GM21529 (cell line): ENCODE data around the gene DHCR7.

Source experiments
- ATAC-seq: cut with Tn5 transposase; IDR thresholded peaks from one replicate; pipeline ENCODE4 v1.9.1; 2021; ENCODE audit not compliant: unreplicated experiment

Gene DHCR7

DNA sequence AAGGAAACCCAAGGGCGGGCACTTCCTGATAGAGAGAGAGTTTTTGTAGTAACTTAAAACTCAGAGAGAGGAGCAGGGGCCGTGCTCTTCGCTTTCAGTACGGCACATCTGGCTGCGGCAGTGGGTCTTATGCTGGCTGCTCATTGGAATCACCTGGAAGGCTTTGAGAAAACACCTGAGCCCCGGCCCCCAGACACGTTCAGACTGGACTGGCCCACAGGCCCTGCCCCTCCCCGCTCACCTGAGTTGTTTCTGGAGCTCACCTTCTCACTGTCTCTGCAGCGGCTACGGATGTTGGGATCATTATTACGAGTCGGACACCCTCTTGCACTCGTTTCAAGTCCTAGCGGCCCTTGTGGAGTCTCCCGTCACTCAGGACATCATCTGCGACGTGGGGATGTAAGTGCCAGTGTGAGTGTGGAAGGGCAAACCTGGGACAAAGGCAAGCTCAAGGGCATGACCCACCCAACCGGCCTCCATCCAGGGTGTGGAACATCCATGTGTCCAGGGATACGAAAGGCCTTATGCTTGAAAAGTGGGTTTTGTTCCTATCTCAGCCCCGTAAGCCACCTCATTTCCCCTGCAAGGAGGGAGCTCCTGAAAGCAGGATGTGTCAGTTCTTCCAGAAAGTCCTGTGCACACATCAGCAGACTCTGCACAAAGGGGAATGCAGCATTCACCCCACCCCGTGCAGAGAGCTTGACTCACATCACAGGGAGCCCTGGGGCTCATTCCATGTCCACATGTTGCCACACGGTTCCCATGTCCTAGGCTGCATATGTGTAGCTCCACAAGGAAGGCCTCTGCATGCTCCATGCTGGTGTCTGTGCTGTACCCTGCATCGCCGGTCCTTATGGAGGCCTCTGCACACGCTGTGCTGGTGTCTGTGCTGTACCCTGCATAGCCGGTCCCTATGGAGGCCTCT is 10.2 kb upstream of the DHCR7 start:
- no peak for ATAC-seq

DNA sequence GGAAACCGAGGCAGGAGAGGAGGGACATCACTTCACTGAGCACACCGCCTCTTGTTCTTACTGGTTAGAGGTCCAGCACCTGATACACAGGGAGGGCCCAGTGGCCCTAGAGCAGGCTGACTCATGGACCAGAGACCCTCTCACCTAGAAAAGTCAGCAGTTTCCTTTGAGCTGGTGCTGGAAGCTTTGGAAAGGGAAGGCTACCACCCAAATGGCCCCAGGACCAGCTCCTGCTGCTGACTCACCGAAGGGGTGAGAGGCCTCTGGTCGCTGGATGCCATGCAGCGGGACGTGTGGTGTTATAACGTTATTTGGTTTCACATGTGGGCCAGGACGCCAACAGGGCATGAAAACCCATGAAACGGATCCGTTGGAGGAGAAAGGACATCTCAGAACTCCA is 8.6 kb upstream of the DHCR7 start:
- no peak for ATAC-seq

- no peak for ATAC-seq
Observed at GRCh38 chr11:71456294-71456693, 8.1 kb upstream of the DHCR7 start.

DNA sequence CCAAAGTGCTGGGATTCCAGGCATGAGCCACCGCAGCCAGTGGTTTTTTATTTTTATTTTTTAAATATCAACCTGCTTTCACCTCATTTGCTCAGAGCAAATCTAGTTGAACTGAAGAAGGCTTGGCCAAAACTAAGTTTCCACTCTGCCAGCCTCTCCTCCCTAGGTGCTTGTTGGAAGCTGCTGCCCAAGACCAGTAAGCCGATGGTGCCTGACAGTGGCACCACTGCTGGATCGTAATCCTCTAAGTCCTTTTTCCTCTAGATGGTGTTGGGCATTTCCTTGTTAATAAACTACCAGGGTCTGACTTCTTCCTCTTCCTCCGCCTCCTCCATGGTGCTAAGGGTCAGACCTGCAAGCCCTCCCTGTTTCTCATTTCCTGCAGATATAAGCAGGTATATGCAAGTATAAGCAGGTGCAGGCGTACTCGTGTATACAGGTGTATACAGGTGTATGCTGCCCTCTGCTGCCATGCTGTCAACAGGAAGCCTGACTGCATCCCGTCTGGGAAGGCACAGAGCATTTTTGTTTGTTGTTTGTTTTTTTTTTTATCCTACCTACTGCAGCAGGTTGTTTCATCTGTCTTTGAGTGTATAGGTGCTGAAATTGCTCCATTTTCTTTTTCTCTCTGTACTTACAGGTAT is 6.4 kb upstream of the DHCR7 start:
- no peak for ATAC-seq

DNA sequence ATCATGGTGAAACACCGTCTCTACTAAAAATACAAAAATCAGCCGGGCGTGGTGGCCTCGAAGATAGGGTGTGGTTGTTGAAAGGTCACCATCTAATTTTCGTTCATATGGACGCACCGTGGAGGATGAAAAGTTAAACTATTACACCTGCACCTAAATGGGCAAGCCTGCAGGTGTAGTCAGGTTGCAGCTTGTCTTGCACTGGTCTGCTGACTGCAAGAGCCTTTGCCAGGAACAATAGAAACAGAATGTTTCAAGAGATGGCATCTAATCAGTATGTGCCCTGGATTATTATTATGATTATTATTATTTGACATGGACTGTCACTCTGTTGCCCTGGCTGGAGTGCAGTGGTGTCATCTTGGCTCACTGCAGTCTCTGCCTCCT is 5.7 kb upstream of the DHCR7 start:
- no peak for ATAC-seq

DNA sequence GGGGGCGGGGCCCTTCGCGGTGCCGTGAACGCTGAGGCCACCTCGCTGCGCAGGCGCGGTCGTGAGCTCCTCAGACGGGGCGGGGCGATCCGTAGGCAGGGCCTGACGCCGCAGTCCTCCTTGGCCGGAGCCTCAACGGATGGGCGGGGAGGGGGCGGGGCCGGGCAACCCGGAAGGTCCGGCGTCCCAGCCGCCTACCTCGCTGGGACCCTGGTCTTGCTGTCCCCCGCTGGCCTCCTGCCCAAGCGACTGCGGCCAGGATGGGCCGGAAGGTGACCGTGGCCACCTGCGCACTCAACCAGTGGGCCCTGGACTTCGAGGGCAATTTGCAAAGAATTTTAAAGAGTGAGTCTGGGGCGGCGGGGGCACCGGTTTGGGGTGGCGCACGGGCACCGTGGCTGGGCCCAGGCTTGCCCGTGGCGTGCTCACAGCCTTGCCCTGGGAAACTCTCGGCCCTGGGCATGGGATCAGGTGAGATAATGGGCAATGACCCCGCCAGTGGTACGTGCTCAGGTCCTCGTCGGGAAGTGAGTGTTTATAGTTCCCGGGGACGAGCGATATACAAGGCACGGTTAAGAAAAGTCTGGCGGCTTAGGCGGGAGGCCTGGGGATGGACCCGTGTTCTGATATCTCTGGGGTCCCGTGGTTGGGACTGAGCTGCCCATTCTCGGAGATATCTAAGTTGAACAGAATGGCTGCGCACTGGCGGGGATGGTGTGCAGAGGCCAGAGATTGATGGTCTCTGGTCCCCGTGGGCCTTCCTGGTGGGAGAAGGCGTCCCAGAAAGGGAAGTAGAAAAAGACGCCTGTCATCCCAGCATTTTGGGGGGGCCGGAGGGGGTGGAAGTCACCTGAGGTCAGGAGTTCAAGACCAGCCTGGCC is 5.1 kb upstream of the DHCR7 start, which contains the start of gene NADSYN1:
Gene NADSYN1, plus strand, starts transcription at position 167 of the 881 bp plus-strand sequence. Its CDS starts 94 bp downstream, at position 261.
- peak; percentile 48 for ATAC-seq

- no peak for ATAC-seq
Observed at GRCh38 chr11:71452199-71453036, 4.2 kb upstream of the DHCR7 start.

DNA sequence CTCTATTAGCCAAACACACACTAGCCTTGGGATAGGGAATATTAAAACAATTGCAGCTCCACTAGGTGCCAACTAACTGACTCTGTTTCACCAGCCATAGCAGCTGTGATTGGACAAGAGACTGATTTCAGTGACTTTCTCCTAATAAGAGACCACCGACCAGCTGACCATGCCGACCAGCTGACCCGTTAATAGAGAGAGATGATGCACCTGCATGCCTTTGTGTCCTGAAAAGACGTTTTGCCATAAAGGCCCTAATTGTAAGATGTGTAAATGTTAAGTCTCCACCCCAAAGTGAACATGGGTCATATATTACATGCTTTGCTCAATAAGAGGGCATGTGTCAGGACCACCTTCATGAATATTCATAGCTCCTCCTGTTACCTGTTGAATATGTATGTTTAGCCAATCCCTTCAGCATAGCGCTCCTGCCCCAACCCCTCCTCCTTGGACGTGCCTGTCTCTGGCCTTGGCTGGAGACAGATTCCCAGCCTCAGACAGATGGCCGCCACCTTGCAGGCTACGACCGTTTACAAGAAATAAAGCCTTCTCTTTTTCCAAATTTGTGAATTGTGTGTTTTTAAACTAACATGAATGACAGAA is 3.5 kb upstream of the DHCR7 start:
- ATAC-seq = no peak

GRCh38 chr11:71450939-71451338 is 2.7 kb upstream of the DHCR7 start:
- no peak for ATAC-seq

- ATAC-seq = no peak
Observed at GRCh38 chr11:71450507-71450906, 2.3 kb upstream of the DHCR7 start.

DNA sequence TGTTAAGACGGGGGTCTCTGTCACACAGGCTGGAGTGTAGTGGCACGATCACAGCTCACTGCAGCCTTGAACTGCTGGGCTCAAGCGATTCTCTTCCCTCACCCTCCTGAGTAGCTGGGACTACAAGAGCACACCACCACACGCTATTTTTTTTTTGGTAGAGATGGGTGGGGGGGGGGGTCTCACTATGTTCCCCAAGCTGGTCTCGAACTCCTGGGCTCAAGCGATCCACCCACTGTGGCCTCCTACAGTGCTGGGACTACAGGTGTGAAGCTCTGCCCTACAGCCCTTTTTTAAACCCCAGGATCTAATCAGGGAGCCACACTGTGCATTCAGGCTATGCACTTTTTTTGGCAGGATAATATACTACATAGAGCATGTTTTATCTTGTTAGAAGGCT is 1.4 kb upstream of the DHCR7 start:
- no peak for ATAC-seq

DNA sequence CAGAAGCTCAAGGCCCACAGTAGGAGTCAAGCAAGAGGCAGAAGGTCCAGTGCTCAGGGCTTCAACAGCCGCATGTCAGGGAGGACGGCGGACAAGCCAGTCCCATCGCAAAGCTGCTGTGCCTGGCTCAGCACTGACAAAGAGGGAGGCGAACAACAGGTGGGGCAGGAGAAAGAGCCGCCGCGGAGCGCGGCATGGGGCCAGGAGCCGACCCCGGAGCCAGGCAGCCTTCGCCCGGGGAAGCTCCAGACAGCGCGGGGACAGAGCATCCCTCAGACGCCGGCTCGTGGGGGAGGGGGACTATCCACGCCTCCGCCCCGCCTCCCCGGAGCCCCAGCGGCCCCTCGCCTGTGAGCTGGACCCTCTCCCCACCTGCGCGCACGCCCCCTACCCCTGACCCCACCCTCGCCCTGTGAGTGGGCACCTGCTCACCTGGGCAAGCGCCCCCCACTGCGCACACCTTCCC is 369 bp downstream of the DHCR7 start:
- no peak for ATAC-seq

GRCh38 chr11:71446942-71447688 is 1.1 kb downstream of the DHCR7 start:
- no peak for ATAC-seq

DNA sequence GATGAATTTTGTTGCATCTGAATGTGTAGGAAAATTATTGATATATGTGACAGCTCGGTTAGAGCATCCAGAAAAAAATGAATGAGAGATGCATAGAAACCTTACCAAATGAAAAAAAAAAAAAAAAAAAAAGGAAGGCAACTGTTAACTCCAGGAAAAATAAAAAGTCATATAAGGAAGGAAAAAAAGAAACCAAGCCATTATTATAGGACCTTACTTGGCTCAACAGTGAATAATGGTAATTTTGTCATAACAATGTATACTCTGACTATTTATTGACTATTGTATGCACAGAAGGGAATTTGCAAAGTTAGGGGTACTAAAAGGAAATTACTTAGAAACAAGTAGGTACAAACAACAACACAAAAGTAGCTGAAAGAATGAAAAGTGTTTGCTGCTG is 2.0 kb downstream of the DHCR7 start:
- no peak for ATAC-seq

DNA sequence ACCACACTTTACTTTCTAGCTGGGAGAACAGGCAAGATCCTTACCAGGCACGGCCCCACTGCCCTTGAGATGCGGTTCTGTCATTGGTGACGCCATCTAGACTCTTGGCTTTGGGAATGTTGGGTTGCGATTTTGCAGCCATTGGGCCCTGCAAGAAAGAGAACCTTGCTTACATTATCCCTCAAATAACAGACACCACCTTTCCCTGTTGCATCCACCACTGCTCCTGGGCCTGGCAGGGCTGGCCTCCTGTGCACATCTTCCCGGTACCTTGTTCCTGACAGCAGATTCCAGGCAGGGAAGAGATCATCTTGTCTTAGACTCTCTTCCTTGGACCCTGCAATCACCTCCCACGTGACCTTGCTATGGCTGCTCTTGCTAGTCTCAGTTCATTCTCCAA is 3.4 kb downstream of the DHCR7 start:
- ATAC-seq = no peak

GRCh38 chr11:71443736-71444445 is 4.3 kb downstream of the DHCR7 start:
- ATAC-seq = no peak

DNA sequence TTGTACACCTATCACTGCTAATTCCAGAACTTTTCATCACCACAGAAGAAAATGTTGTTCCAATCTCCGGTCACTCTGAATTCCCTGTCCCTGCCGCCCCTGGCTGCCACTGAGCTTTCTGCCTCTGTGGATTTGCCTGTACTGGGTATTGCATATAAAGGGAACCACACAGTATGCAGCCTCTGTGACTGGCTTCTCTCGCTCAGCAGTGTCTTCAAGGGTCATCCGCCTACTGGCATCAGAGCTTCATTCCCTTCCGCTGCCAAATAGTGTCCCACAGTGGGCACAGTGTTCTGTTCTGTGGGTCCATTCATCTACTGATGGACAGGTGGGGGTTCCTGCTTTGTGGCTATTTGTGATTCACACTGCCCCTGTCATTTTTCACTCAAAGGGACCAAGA is 5.3 kb downstream of the DHCR7 start:
- no peak for ATAC-seq

DNA sequence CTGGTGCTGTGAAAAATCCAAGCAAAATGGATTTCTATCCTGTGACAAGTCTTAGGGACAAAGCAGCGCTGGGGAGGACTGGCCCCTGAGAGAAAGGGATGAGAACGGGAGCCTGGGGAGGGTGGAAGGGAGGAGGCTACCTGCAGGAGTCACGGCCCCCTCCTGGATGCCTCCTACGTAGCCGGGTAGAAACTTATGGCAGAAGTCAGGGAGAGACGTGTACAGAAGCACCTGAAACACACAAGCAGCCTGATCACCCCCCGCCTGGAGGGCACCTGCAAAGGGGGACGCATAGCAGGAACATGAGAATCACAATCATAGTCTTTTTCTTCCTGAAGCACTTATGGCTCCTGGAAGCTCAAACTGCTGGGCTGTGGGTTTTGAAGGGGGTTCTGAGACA is 6.1 kb downstream of the DHCR7 start:
- ATAC-seq = no peak

DNA sequence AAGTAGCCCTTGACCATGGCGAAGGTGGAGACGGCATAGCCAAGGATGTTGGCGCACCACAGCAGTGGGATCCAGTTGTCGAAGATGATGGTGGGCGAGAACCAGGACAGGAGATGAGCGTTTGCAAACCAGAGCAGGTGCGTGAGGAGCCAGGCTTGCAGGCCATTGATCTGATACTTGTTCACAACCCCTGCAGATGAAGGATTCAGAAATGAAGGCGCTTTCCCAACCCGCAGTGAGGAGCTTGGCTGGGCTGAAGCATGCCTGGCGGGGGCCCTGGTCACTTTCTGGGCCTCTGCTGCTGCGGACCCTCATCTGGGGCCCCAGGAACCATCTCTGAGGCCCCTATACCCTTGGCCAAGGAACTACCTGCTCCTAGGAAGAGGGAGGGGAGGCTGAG is 6.9 kb downstream of the DHCR7 start:
- no peak for ATAC-seq
